ENCODE data around the gene NEK4. TPM values are rescaled to one million over a fixed set of nuclear protein-coding genes. Genes with fewer than 3 reads are reported as not detected.

The NEK4 gene
- total and polyA plus RNA-seq, 4 experiments from 2014 or later: 7.0 to 27.9 (median 19.8) TPM

GRCh38 chr3:52792961-52793695, 22.4 kb upstream of the NEK4 start:
- no peak overlapping the region for H3K27ac Mint-ChIP-seq
- intact Hi-C loops (cut with micrococcal nuclease): no loop called here
- H3K4me1 Mint-ChIP-seq: no peaks in the 10 kb centered on the region
- no peak overlapping the region for H3K4me3 ChIP-seq (ENCODE audit: low read length in 2 of 2)
- no peak overlapping the region for H3K4me3 Mint-ChIP-seq
- no peaks in the 10 kb centered on the region for H3K27me3 ChIP-seq (ENCODE audit: insufficient read depth, low read length)
- ChIA-PET CTCF (ENCODE audit: partially characterized antibody) (no interaction called here), POLR2A (ENCODE audit: partially characterized antibody) (no interaction called here)
- no peaks in the 10 kb centered on the region for H3K36me3 ChIP-seq (ENCODE audit: insufficient read depth, low read length)
- peaks cover 0 to 1% of the 10 kb centered on the region in 2 donors for H3K27me3 Mint-ChIP-seq
- H3K4me1 ChIP-seq (ENCODE audit: insufficient read depth, low read length): no peaks in the 10 kb centered on the region
- H3K9me3 ChIP-seq (ENCODE audit: control insufficient read depth in 1 of 2, low read length in 2 of 2): no peaks in the 10 kb centered on the region
- H3K27ac ChIP-seq (ENCODE audit: low read depth, low read length): no peak overlapping the region
- no peaks in the 10 kb centered on the region for H3K36me3 Mint-ChIP-seq
- no peak for DNase-seq
- H3K9me3 Mint-ChIP-seq: peaks cover 0 to 2% (median 0%) of the 10 kb centered on the region in 8 donors

- ChIA-PET CTCF (ENCODE audit: partially characterized antibody) (no interaction called here), POLR2A (ENCODE audit: partially characterized antibody) (no interaction called here)
- H3K9me3 Mint-ChIP-seq: peaks cover 0 to 2% (median 0%) of the 10 kb centered on the region in 8 donors
- no peak for DNase-seq
- no peaks in the 10 kb centered on the region for H3K4me1 ChIP-seq (ENCODE audit: insufficient read depth, low read length)
- H3K27ac Mint-ChIP-seq: no peak overlapping the region
- no peak overlapping the region for H3K27ac ChIP-seq (ENCODE audit: low read depth, low read length)
- H3K4me3 Mint-ChIP-seq: no peak overlapping the region
- H3K27me3 ChIP-seq (ENCODE audit: insufficient read depth, low read length): no peaks in the 10 kb centered on the region
- intact Hi-C loops (cut with micrococcal nuclease): no loop called here
- H3K4me1 Mint-ChIP-seq: no peaks in the 10 kb centered on the region
- H3K27me3 Mint-ChIP-seq: peaks cover 0 to 1% of the 10 kb centered on the region in 2 donors
- H3K36me3 ChIP-seq (ENCODE audit: insufficient read depth, low read length): no peaks in the 10 kb centered on the region
- no peaks in the 10 kb centered on the region for H3K9me3 ChIP-seq (ENCODE audit: control insufficient read depth in 1 of 2, low read length in 2 of 2)
- no peak overlapping the region for H3K4me3 ChIP-seq (ENCODE audit: low read length in 2 of 2)
- no peaks in the 10 kb centered on the region for H3K36me3 Mint-ChIP-seq
Observed at GRCh38 chr3:52792413-52792812, 21.7 kb upstream of the NEK4 start.

GRCh38 chr3:52791928-52792327, 21.2 kb upstream of the NEK4 start:
- ChIA-PET CTCF (ENCODE audit: partially characterized antibody) (no interaction called here), POLR2A (ENCODE audit: partially characterized antibody) (no interaction called here)
- no peak overlapping the region for H3K4me3 Mint-ChIP-seq
- Histone ChIP-seq H3K27ac (ENCODE audit: low read depth, low read length) (no peak overlapping the region), H3K4me3 (ENCODE audit: low read length in 2 of 2) (no peak overlapping the region), H3K9me3 (ENCODE audit: control insufficient read depth in 1 of 2, low read length in 2 of 2) (no peaks in the 10 kb centered on the region), H3K27me3 (ENCODE audit: insufficient read depth, low read length) (no peaks in the 10 kb centered on the region), H3K4me1 (ENCODE audit: insufficient read depth, low read length) (no peaks in the 10 kb centered on the region), H3K36me3 (ENCODE audit: insufficient read depth, low read length) (no peaks in the 10 kb centered on the region)
- intact Hi-C loops (cut with micrococcal nuclease): no loop called here
- H3K9me3 Mint-ChIP-seq: peaks cover 0 to 2% (median 0%) of the 10 kb centered on the region in 8 donors
- no peaks in the 10 kb centered on the region for H3K4me1 Mint-ChIP-seq
- H3K27me3 Mint-ChIP-seq: peaks cover 0 to 1% of the 10 kb centered on the region in 2 donors
- H3K27ac Mint-ChIP-seq: no peak overlapping the region
- no peaks in the 10 kb centered on the region for H3K36me3 Mint-ChIP-seq
- no peak for DNase-seq

GRCh38 chr3:52791366-52791765, 20.6 kb upstream of the NEK4 start:
- Histone ChIP-seq H3K27me3 (ENCODE audit: insufficient read depth, low read length) (no peaks in the 10 kb centered on the region), H3K36me3 (ENCODE audit: insufficient read depth, low read length) (no peaks in the 10 kb centered on the region), H3K27ac (ENCODE audit: low read depth, low read length) (no peak overlapping the region), H3K4me1 (ENCODE audit: insufficient read depth, low read length) (no peaks in the 10 kb centered on the region), H3K9me3 (ENCODE audit: control insufficient read depth in 1 of 2, low read length in 2 of 2) (no peaks in the 10 kb centered on the region), H3K4me3 (ENCODE audit: low read length in 2 of 2) (no peak overlapping the region)
- no peak overlapping the region for H3K4me3 Mint-ChIP-seq
- H3K4me1 Mint-ChIP-seq: no peaks in the 10 kb centered on the region
- POLR2A ChIA-PET (ENCODE audit: partially characterized antibody): no interaction called here
- peaks cover 0 to 2% (median 0%) of the 10 kb centered on the region in 8 donors for H3K9me3 Mint-ChIP-seq
- no peak for DNase-seq
- H3K27ac Mint-ChIP-seq: no peak overlapping the region
- H3K36me3 Mint-ChIP-seq: no peaks in the 10 kb centered on the region
- H3K27me3 Mint-ChIP-seq: peaks cover 0 to 1% of the 10 kb centered on the region in 2 donors
- CTCF ChIA-PET (ENCODE audit: partially characterized antibody): no interaction called here
- intact Hi-C loops (cut with micrococcal nuclease): no loop called here

GRCh38 chr3:52790741-52791140, 20.0 kb upstream of the NEK4 start:
- Histone ChIP-seq H3K9me3 (ENCODE audit: control insufficient read depth in 1 of 2, low read length in 2 of 2) (no peaks in the 10 kb centered on the region), H3K27ac (ENCODE audit: low read depth, low read length) (no peak overlapping the region), H3K36me3 (ENCODE audit: insufficient read depth, low read length) (no peaks in the 10 kb centered on the region), H3K27me3 (ENCODE audit: insufficient read depth, low read length) (no peaks in the 10 kb centered on the region), H3K4me3 (ENCODE audit: low read length in 2 of 2) (no peak overlapping the region), H3K4me1 (ENCODE audit: insufficient read depth, low read length) (no peaks in the 10 kb centered on the region)
- POLR2A ChIA-PET (ENCODE audit: partially characterized antibody): no interaction called here
- no peak overlapping the region for H3K27ac Mint-ChIP-seq
- intact Hi-C loops (cut with micrococcal nuclease): no loop called here
- H3K27me3 Mint-ChIP-seq: peaks cover 0 to 1% of the 10 kb centered on the region in 2 donors
- CTCF ChIA-PET (ENCODE audit: partially characterized antibody): no interaction called here
- H3K4me1 Mint-ChIP-seq: no peaks in the 10 kb centered on the region
- no peak for DNase-seq
- H3K9me3 Mint-ChIP-seq: peaks cover 0 to 2% (median 0%) of the 10 kb centered on the region in 8 donors
- H3K36me3 Mint-ChIP-seq: no peaks in the 10 kb centered on the region
- H3K4me3 Mint-ChIP-seq: no peak overlapping the region

GRCh38 chr3:52790337-52790736, 19.6 kb upstream of the NEK4 start:
- Histone ChIP-seq H3K36me3 (ENCODE audit: insufficient read depth, low read length) (no peaks in the 10 kb centered on the region), H3K9me3 (ENCODE audit: control insufficient read depth in 1 of 2, low read length in 2 of 2) (no peaks in the 10 kb centered on the region), H3K27ac (ENCODE audit: low read depth, low read length) (no peak overlapping the region), H3K27me3 (ENCODE audit: insufficient read depth, low read length) (no peaks in the 10 kb centered on the region), H3K4me3 (ENCODE audit: low read length in 2 of 2) (no peak overlapping the region), H3K4me1 (ENCODE audit: insufficient read depth, low read length) (no peaks in the 10 kb centered on the region)
- ChIA-PET CTCF (ENCODE audit: partially characterized antibody) (interaction anchor here (0.8 kb wide), 1 partner anchor 8 kb away, joined by 4 read pairs; no protein-coding TSS in a partner anchor), POLR2A (ENCODE audit: partially characterized antibody) (no interaction called here)
- Mint-ChIP-seq H3K4me3 (no peak overlapping the region), H3K4me1 (no peaks in the 10 kb centered on the region), H3K9me3 (peaks cover 0 to 2% (median 0%) of the 10 kb centered on the region in 8 donors), H3K36me3 (no peaks in the 10 kb centered on the region), H3K27me3 (peaks cover 0 to 1% of the 10 kb centered on the region in 2 donors), H3K27ac (no peak overlapping the region)
- intact Hi-C loops (cut with micrococcal nuclease): no loop called here
- DNase-seq: no peak

GRCh38 chr3:52789746-52790040, 19.0 kb upstream of the NEK4 start:
- Histone ChIP-seq H3K36me3 (ENCODE audit: insufficient read depth, low read length) (no peaks in the 10 kb centered on the region), H3K4me1 (ENCODE audit: insufficient read depth, low read length) (no peaks in the 10 kb centered on the region), H3K27ac (ENCODE audit: low read depth, low read length) (no peak overlapping the region), H3K27me3 (ENCODE audit: insufficient read depth, low read length) (no peaks in the 10 kb centered on the region), H3K9me3 (ENCODE audit: control insufficient read depth in 1 of 2, low read length in 2 of 2) (no peaks in the 10 kb centered on the region), H3K4me3 (ENCODE audit: low read length in 2 of 2) (no peak overlapping the region)
- CTCF ChIA-PET (ENCODE audit: partially characterized antibody): interaction anchor here (0.8 kb wide), 1 partner anchor 9 kb away, joined by 4 read pairs; no protein-coding TSS in a partner anchor
- no peaks in the 10 kb centered on the region for H3K36me3 Mint-ChIP-seq
- H3K27ac Mint-ChIP-seq: no peak overlapping the region
- no peak overlapping the region for H3K4me3 Mint-ChIP-seq
- no peaks in the 10 kb centered on the region for H3K4me1 Mint-ChIP-seq
- H3K9me3 Mint-ChIP-seq: peaks cover 0 to 2% (median 0%) of the 10 kb centered on the region in 8 donors
- DNase-seq: no peak
- POLR2A ChIA-PET (ENCODE audit: partially characterized antibody): no interaction called here
- intact Hi-C loops (cut with micrococcal nuclease): no loop called here
- H3K27me3 Mint-ChIP-seq: peaks cover 1 to 3% of the 10 kb centered on the region in 2 donors

All from CD4-positive, alpha-beta memory T cell (primary cell).